Lower lobe of right lung (tissue), 2 donors: ENCODE measurements around the gene ANKS6. TPM values are rescaled to one million over a fixed set of nuclear protein-coding genes. Genes with fewer than 3 reads are reported as not detected.
A peak's percentile ranks its signal among the peaks of the same experiment; 100 is the strongest.

Experiments
- ATAC-seq, 2 donors: fragments of 200-7000 bp; cut with Tn5 transposase; one replicate each; pipeline ENCODE4 v1.9.1; 2020 to 2022; ENCODE audit warnings: mild to moderate bottlenecking in 2 of 2, moderate library complexity in 2 of 2
- DNase-seq: peaks from one replicate; pipeline ENCODE4 v3.0.0-alpha.2; 2020
- H3K27ac ChIP-seq: fragments of 200-600 bp; one replicate; pipeline ENCODE4 v1.8.0; 2022
- H3K27me3 ChIP-seq: fragments of 200-600 bp; one replicate; pipeline ENCODE4 v1.8.0; 2022; ENCODE audit warnings: low read depth
- H3K36me3 ChIP-seq: fragments of 200-600 bp; one replicate; pipeline ENCODE4 v1.8.0; 2022; ENCODE audit warnings: mild to moderate bottlenecking
- H3K4me1 ChIP-seq: fragments of 200-600 bp; one replicate; pipeline ENCODE4 v1.8.0; 2022
- H3K4me3 ChIP-seq: fragments of 200-600 bp; one replicate; pipeline ENCODE4 v1.8.0; 2022; ENCODE audit warnings: mild to moderate bottlenecking
- H3K9me3 ChIP-seq: fragments of 200-600 bp; one replicate; pipeline ENCODE4 v1.8.0; 2022
- CTCF ChIP-seq: fragments of 200-600 bp; IDR thresholded peaks from one replicate; pipeline ENCODE4 v1.8.0; 2022; ENCODE audit warnings: antibody characterized with exemption, mild to moderate bottlenecking
- intact Hi-C: fragments of 100-400 bp; cut with DNase I; formaldehyde crosslinking; loops from one replicate; pipeline ENCODE4 v1.11.0; 2022
- total RNA-seq: library from RNA; stranded (reverse); fragmentation: NEBNext Ultra II Directional; extraction: Animal tissue kit (Norgen Biotek cat#: 25700); gene quantifications from one replicate; pipeline ENCODE4 v1.2.1, GENCODE V29; 2021
- donor health status: DM: no; HTN: yes; CAD: no; lungs with severe emphysema.

ANKS6 gene
- total RNA-seq, 1 donor from 2014 or later: 16.5 TPM

- Histone ChIP-seq H3K27me3 (peaks cover 10% of the 10 kb centered on the region), H3K9me3 (no peaks in the 10 kb centered on the region), H3K4me1 (no peaks in the 10 kb centered on the region), H3K36me3 (no peaks in the 10 kb centered on the region), H3K27ac (no peak overlapping the region), H3K4me3 (no peak overlapping the region)
- DNase-seq (no peak), ATAC-seq (no peak)
- no peak for TF ChIP-seq CTCF
- intact Hi-C loops: no loop called here
Measured at GRCh38 chr9:98719055-98719454, 77.3 kb downstream of the ANKS6 start.

- Histone ChIP-seq H3K4me3 (no peak overlapping the region), H3K27me3 (peaks cover 28% of the 10 kb centered on the region), H3K4me1 (no peaks in the 10 kb centered on the region), H3K36me3 (no peaks in the 10 kb centered on the region), H3K27ac (no peak overlapping the region), H3K9me3 (no peaks in the 10 kb centered on the region)
- TF ChIP-seq CTCF: no peak
- intact Hi-C loops: no loop called here
- ATAC-seq (no peak), DNase-seq (no peak)
Measured at GRCh38 chr9:98714833-98715232, 81.5 kb downstream of the ANKS6 start.

GRCh38 chr9:98712987-98713386, 83.4 kb downstream of the ANKS6 start:
- ATAC-seq: no peak
- intact Hi-C loops: no loop called here
- TF ChIP-seq CTCF: no peak
- Histone ChIP-seq H3K27me3 (peaks cover 44% of the 10 kb centered on the region), H3K9me3 (no peaks in the 10 kb centered on the region), H3K27ac (no peak overlapping the region), H3K4me3 (no peak overlapping the region), H3K4me1 (no peaks in the 10 kb centered on the region), H3K36me3 (no peaks in the 10 kb centered on the region)
- DNase-seq: no peak

GRCh38 chr9:98709968-98710965, 86.1 kb downstream of the ANKS6 start:
- Histone ChIP-seq H3K27ac (no peak overlapping the region), H3K9me3 (no peaks in the 10 kb centered on the region), H3K36me3 (no peaks in the 10 kb centered on the region), H3K4me3 (no peak overlapping the region), H3K27me3 (peaks cover 71% of the 10 kb centered on the region), H3K4me1 (peaks cover 6% of the 10 kb centered on the region)
- DNase-seq: no peak
- TF ChIP-seq CTCF: no peak
- ATAC-seq: no peak
- intact Hi-C loops: no loop called here

- DNase-seq (no peak), ATAC-seq (no peak)
- H3K27me3 ChIP-seq: peaks cover 79% of the 10 kb centered on the region
- peak within 1 kb of the TSS; percentile 25 for H3K4me3 ChIP-seq
- H3K27ac ChIP-seq: no peak within 1 kb of the TSS
- H3K4me1 ChIP-seq: peaks cover 6% of the 10 kb centered on the region
- TF ChIP-seq CTCF: no peak
- intact Hi-C loops: no loop called here
- no peaks in the 10 kb centered on the region for H3K9me3 ChIP-seq
- no peaks in the 10 kb centered on the region for H3K36me3 ChIP-seq
Measured at GRCh38 chr9:98708933-98709911, 87.1 kb downstream of the ANKS6 start, which contains the start of gene GABBR2. Gene GABBR2 (minus strand): TSS chr9:98708935. CDS start chr9:98708737, 198 bp downstream.
